DMS 273 treated with DMSO at 0.1 percent for 48 hours (cell line): Measurements from ENCODE around the gene OBP2B.
"Not testable (repeated sequence)": the region's sequence is repeated elsewhere in the genome, so short reads cannot be mapped to it uniquely, and the experiment has no call there.

ENCODE experiments used
- DNase-seq: peaks from one replicate; lab custom pipeline; 2025; lab: John Stamatoyannopoulos, UW

The OBP2B gene, protein sequence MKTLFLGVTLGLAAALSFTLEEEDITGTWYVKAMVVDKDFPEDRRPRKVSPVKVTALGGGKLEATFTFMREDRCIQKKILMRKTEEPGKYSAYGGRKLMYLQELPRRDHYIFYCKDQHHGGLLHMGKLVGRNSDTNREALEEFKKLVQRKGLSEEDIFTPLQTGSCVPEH

DNA sequence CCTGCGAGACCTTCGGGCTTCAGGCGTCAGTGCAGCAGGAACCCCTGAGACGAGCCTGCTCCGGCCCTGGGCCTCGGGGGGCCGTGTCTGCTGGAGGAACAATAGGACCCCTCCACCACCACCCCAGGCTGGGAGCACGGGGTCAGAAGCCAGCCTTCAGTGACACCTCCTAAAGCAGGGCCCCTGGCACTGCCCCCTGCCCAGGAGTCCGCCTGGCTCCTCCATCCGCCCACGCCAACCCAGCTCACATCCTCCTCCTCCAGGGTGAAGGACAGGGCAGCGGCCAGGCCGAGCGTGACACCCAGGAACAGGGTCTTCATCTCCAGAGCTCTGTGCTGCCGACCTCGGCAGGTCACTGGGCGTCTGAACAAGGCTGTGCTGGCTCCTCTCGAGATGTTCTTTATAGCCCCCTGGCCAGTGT, at the start of gene OBP2B:
Gene OBP2B (minus strand): TSS at position 371 of the 421 bp plus-strand sequence. CDS start 51 bp downstream, at position 320.
- not testable (repeated sequence) for DNase-seq

DNA sequence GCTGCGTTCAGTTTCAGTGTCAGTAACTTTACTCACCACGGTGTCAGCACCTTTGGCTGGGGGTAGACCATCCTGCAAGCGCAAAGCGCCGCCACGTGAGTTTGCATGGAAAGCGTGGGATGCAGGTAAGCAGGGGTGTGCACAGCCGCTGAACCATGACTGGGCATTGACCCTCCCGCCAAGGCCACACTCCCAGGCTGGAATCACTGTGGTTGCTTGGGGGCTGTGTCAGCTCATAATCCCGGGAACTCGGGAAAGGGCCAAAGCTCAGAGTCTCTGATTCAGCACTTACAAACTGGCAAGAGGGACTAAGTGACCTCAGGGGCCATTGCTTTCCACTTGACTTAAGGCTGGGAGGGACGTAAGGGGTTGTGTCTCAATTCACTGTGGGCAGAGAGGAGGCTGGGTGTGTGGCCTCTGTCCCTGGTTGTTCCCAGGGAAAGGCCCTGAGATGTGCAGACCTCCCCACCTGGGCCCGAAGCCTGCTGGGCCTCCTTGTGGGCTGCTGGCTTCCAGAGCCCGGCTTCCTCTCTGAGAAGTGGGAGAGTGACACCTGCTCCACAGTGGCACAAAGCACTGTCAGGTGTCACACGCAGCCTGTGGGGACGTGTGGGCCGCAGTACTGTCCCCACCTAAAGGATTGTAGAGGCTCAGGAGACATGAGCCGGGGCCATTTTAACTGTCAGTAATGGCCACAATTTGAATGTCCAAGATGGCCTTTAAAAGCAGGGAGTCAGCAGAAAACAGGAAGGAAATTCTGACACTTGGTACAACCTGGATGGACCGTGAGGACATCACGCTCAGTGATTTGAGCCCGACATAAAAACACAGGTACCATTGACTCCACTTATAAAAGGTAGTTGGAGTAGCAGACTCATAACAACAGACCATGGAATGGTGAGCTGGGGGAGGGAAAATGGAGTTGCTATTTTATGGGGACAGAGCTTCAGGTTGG, 49.3 kb upstream of the OBP2B start:
- no peak for DNase-seq

DNA sequence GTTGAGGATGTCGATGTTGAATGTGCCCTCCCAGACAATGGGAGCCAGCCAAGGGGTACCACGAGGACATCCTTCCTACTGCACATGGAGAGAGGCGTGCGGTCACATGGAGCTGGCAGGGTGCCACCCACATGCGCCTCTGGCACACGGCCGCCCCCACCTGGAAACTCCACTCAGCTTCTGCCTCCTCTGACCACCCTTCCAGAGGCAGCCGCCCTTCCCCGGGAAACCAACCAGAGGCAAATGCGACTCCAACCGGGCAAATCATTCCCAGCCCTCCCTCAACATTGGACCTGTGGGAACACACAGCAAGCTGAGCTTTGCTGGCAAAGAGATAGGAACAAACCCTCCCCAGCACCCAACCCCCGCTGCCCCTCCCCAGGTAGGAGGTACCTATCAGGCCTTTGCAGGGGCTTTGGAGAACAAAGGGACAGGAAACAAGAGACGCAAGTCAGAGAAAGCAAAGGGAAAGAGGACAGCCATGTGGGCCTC, 48.5 kb upstream of the OBP2B start:
- DNase-seq: no peak

DNA sequence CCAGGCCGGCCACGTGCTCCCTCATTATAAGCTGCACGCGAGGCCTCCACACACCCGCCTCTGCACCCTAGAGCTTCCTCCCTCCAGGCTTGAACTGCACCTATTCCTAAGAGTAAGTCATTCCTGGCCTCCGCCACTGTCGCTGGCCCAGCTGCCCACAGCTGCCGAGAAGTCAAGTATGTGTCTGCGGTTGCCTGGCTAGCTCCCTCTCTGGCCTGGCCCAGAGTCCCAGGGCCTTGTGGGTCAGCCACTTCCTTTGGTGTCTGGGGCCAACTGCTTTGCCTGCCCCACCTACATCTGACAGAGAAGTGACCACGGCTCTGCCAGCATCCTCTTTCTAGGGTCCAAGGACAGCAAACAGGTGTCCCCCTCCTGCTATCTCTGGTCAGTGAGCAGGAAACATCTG, 47.6 kb upstream of the OBP2B start:
- no peak for DNase-seq

DNA sequence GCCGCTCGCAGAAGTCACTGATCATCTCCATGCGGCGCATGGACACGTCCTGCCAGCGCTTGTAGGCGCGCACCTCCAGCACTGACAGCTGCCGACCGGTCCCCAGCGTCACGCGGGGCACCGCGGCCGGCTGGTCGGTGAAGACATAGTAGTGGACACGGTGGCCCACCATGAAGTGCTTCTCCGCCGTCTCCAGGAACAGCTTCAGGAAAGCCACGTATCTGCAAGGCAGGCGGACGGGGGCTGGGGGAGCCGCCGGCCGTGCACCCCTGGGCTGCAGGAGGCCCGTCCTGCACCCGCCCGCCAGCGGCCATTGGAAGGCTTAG, 47.0 kb upstream of the OBP2B start:
- DNase-seq: no peak

DNA sequence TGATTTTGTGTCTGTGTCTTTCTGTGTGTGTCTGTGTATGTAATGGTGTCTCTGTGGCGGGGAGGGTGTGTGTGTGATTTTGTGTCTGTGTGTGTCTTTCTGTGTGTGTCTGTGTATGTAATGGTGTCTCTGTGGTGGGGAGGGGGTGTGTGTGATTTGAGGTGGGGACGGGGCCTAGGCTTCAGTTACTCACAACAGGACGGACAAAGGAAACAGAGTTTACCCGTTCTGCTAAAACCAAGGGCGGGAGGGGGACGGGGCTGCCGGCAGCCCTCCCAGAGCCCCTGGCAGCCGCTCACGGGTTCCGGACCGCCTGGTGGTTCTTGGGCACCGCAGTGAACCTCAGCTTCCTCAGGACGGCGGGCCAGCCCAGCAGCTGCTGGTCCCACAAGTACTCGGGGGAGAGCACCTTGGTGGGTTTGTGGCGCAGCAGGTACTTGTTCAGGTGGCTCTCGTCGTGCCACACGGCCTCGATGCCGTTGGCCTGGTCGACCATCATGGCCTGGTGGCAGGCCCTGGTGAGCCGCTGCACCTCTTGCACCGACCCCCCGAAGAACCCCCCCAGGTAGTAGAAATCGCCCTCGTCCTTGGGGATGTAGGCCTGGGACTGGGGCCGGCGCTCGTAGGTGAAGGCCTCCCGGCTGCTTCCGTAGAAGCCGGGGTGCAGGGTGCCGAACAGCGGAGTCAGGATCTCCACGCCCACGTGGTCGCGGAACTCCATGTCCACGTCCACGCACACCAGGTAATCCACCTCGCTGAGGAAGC, 46.5 kb upstream of the OBP2B start:
- no peak for DNase-seq

DNA sequence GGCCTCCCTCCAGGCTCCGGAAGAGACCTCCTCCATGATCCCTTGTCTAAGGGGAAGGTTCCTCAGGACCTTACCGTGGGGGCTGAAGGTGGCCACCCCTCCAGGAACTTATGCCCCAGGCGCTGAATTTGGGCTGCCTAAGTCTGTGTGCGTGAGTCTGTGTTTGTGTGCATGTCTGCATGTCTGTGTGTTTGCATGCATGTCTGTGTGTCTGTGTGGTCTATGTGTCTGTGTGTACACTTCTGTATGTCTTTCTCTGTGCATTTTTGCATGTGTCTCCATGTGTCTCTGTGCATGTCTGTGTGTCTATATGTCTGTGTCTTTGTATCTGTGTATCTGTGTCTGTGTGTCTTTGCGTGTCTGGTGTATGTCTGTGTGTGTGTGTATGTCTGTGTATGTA, 45.4 kb upstream of the OBP2B start:
- no peak for DNase-seq

DNA sequence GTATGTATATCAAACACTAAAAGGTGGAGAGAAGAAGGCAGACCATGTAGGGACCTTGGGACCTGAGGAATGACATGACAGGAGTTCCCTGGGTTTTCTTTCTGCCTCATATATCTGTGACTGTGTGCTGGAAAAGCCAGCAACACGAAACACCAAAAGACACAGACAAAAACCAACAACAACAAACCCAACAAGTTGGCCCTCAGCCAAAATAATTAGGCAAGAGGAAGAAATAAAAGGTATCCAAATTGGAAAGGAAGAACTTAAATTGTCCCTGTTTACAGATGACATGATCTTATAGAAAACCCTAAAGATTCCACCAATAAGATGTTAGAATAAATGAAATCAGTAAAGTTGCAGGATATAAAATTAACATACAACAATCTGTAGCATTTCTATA, 44.2 kb upstream of the OBP2B start:
- DNase-seq: no peak

DNA sequence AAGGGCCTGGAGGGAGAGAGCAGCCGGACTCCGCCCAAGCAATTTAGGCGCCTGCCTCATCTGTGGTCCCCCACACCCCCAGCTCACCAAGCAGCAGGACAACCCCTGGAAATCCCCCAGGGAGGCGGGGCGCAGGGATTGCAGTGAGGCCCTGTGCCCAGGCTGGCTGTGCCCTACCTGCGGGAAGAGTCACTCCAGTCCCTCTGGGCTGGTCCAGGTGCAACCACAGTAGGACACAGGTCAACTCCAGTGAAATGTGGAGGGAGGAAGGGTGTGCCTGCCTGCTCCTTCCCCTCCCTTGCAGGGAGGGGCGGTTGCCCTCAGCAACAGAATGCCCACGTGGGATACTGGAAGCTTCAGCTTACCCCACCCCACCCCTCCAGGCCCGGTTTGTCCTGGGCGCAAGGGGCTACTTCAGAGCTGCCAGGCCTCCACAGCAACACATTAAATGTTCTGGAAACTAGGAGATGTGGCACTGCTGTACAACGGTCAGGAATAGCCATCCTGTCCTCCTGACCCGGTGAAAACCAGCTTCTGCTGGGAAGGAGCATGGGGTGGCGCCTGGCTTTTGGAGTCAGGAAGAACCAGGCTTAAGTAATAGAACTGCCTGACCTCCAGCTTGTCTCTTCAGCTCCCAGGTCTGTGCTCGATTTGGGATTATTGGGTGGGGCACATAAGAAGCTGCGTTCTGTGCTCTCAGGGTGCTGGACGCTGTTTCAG, 43.4 kb upstream of the OBP2B start:
- DNase-seq: no peak

DNA sequence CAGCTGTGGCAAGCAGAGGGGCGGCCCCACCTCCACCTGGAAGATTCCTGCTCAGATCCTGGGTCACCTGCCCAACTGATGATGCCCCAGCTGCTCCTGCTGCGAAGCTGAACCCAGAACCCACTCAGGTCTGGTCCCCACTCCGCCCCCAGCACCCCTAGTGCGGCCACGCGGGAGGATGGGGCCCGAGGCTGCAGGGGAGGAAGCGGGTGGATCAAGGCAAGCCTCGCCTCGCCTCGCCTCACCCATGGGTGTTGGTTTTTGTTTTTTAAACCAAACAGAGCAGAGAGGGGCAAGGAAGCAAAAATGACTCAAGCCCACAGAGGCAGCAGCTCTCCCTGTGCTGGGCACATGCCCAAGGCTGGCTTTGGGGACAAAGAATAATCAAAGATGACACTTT, 42.7 kb upstream of the OBP2B start:
- no peak for DNase-seq

DNA sequence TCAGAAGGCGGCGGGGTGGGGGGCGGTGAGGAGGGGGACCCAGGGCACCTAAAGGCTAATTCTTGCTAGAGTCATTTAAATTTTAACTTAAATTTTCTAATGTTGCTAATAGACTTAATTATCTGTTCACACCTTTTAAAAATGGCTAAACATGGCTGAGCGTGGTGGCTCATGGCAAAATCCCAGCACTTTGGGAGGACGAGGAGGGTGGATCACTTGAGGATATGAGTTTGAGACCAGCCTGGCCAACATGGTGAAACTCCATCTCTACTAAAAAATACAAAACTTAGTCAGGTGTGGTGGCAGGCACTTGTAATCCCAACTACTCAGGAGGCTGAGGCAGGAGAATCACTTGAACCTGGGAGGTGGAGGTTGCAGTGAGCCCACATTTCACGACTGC, 42.2 kb upstream of the OBP2B start:
- not testable (repeated sequence) for DNase-seq

DNA sequence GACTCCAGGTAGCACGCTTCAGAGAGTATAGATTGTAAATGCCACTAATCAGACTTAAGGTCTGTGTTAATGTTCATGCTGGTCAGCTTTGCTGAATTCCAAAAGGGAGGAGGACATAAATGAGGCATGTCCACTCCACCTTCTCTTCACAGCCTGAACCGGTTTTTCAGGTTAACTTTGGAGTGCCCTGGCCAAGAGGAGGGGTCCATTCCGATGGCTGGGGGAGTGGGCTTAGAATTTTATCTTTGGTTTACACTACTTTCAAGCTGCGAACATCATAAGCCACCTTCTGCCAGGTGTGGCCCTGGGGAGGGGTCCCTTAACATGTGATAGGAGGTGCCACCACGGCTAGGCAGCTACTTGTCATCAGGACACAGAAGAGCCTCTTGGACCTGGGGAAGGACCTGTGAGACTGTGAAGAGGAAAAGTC, 41.7 kb upstream of the OBP2B start:
- DNase-seq: no peak

DNA sequence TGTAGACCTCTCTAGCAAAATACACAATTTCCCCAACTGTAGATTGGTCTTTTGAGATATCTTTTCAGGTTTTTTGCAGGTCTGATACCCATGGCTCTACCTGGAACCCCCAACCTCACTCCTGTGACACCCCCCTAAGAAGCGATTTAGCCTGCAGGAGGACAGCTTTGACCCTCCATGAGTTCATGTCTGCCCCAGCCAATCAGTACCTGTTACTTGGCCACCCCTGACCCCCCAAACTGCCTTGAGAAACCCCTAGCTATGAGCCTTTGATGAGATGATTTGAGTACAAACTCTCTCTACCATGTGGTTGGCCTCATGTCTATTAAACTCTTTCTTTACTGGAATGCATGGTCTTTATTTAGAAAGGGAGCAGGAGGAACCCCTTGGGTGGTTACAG, 40.3 kb upstream of the OBP2B start:
- DNase-seq: no peak

DNA sequence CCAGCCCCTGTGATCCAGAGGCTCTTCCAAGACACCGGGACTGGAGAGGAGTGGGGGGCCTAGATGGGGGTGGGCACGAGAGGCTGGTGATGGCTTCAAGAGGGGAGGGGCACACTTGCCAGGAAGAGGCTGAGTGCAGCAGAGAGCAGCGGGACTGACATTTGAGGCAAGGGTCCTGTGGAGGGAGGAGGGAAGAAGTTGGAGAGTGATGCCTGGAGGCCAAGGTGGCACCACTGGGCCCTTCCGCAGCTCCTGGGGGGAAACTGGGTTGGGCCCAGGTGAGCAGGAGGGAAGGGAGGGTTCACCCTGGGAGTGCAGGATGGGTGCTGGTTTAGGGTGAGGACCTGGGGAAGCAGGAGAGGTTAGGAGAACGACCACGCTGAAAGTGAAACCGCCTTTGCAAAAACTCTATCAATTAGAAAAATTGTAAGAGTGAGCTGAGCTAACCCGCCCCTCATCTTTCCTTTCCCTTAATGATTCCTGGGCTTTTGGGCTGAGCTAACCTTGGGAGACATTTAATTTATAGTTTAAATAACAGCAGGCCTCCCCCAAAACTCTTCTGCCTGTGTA, 39.8 kb upstream of the OBP2B start:
- DNase-seq: no peak

DNA sequence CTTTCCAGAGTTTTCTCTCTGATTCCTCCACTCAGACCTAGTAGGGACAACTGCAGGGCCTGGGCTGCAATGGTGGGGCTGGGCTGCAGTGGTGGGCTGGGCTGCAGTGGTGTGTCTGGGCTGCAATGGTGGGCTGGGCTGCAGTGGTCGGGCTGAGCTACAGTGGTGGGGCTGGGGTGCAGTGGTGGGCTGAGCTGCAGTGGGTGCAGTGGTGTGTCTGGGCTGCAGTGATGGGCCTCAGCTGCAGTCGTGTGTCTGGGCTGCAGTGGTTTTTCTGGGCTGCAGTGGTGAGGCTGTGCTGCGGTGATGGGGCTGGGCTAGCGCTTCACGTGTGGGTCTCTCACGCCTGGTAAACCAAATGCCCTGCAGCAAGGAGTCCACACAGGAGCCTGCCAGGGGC, 38.6 kb upstream of the OBP2B start:
- no peak for DNase-seq

DNA sequence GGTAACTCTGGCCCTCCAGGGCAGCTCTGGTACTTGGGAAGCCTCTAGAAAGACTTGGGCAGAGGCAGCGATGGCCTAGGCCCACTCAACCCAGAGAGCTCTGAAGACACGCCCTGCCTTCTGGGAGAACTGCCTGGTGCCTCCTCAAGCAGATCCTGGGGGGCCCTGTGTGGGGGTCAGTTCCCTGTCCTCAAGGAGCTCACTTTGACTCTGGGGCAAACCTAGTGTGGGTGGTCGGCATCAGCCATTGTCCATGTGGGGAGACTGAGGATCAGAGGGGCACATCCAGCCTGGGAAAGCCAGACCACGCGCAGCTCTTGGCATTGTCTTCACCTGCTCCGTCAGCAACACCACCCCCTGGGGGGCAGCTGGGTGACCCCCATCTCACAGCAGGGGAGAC, 37.9 kb upstream of the OBP2B start:
- DNase-seq: no peak

DNA sequence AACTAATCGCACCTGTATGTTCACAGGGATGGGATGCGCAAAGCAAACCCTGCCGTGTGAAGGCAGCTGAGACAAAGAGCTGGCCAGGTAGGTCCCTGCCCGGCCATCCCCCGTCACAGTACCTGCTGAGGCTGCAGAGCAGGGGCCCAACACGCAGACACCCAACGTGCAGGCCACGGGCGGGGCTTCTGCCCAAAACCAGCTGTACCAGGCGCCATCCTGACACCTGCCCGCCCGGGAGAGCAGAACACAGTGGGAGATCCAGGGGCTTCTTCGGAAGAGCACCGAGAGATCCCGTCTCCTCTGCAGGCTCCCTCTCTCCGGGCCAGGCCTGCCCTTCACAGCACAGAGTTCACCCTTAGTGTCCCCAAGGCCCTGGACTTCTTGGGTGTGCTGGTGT, 37.5 kb upstream of the OBP2B start:
- DNase-seq: no peak

DNA sequence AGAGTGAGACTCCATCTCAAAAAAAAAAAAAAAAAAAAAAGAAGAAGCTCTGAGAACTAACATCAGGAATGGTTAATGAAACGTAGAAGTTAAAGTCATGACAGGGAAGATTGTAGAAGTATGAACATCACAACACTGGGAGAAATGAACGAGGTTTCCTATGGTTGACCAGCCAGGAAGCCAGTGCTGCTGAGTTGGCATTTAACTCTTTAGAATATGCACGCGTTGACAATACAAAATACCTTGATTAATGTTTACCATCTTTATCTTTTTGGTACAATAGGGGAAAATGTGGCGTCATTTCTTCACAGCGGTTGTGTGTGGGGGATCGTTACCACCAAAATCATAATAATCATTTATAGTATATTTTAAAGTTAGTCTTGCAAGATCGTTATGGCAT, 33.9 kb upstream of the OBP2B start:
- DNase-seq: no peak

DNA sequence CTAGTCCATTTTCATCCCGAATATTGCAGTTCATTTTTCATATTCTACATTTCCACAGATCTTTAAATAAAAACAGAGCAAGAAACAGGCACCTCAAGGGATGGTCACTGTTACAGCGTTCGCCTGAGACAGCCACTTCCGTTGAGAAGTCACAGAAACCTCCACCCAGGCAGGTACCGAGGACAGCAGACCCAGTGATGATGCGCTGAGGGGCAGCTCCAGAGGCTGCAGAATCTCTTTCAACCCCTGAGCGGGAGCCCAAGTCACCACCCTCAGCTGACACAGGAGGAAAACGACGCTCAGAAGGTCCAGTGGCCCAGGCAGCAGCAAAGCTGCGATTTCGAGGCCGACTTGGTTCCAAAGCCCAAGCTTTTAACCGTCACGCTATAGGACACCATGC, 33.2 kb upstream of the OBP2B start:
- no peak for DNase-seq

DNA sequence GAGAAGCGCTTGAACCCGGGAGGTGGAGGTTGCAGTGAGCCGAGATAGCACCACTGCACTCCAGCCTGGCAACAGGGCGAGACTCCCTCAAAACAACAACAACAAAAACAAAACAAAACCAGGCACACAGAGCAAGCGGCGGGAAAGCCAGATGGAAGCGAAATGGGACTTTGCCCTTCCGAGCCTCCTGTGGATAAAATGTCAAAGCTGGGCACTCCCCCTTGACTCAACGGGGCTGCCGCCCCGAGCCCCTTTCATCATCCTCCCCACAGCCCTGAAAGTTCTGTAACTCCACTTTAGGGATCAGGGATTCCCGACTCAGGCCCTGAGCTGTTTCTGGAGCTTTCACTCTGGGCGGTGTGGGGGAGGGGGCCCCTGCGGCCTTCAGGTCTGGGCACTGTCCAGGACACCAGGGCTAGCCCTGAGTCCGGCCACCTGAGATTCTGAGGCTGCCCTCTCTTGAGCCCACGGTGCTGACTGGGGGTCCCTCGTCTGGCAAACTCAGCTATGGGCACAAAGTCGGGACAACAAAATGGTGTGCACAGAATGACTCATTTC, 30.6 kb upstream of the OBP2B start:
- no peak for DNase-seq

DNA sequence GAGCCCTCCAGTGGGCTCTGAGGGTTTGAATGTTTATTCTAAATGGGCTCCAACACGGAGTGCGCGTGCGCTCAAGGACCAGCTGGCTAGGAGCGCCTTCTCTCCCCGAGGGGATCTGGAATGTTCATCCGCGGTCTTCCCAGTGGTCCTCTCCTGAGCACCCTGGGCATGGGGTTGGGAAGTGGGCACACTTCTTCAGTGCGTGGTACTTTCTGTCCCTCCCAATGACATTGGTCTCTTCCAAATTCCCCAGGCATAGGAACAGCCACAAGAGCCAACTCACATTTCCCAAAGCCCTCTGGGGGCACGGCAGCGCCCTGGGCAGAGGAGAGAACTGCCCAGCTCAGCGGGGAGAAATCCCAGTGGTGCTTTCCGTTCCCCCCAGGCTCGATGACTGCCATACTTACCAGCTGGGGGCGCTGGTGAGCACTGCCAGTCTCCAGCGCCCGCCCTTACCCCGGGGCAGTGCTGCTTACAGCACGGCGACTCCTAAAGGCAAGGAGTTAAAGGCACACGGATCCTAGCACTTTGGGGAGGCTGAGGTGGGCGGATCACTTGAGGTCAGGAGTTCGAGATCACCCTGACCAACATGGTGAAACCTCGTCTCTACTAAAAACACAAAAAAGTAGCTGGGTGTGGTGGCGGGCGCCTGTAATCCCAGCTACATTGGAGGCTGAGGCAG, 29.9 kb upstream of the OBP2B start:
- DNase-seq: no peak
